K562 (cell line): Measurements from ENCODE around the gene NDFIP2. TPM values are rescaled to one million over a fixed set of nuclear protein-coding genes. Genes with fewer than 3 reads are reported as not detected.

ENCODE experiments used
- ATAC-seq: fragments of 200-7000 bp; cut with Tn5 transposase; 3 replicates; pipeline ENCODE4 v1.9.1; 2020; ENCODE audit warnings: moderate library complexity
- BruUV-seq: library from RNA; stranded (reverse); fragments of 400-500 nt; replicated peaks from 2 replicates; lab custom pipeline; 2021; lab: Mats Ljungman, UMichigan
- CTCF ChIA-PET: fragments of 300-600 bp; formaldehyde crosslinking; extraction: SDS; loops from one replicate; lab custom pipeline; 2021; ENCODE audit warnings: low intra/inter-chr PET ratio; lab: Yijun Ruan, JAX
- POLR2A ChIA-PET: fragments of 300-600, 350-650 bp; sonication (Branson Sonifier 250); formaldehyde crosslinking; extraction: SDS; loops from one replicate; lab custom pipeline; 2021; ENCODE audit warnings: antibody characterized with exemption, inconsistent platforms; lab: Yijun Ruan, JAX
- DNase-seq, 4 experiments: peaks; one replicate each; pipeline versions ENCODE4 v3.0.0 to v3.0.0-alpha.2; 2011 to 2018; ENCODE audit warnings: low spot score in 3 of 4, mixed read lengths in 3 of 4; ENCODE audit errors: extremely low read depth in 1 of 4
- FAIRE-seq: peaks from 2 replicates; lab custom pipeline; 2011; peaks lifted over from hg19 to GRCh38; lab: Jason Lieb, UNC
- H2AFZ ChIP-seq: 2 replicates; pipeline ENCODE4 v1.6.0; 2011; ENCODE audit warnings: low read depth, low read length, control low read depth, inconsistent platforms
- H3K27ac ChIP-seq: fragments of 200-600 bp; 3 replicates; pipeline ENCODE4 v1.8.0; 2011; ENCODE audit warnings: low read depth, mild to moderate bottlenecking, control low read depth, inconsistent platforms, low read length, moderate library complexity, mixed read lengths; ENCODE audit errors: extremely low read depth
- H3K27me3 ChIP-seq, 2 experiments: fragments of 300-600 bp in 1 of 2; 2 replicates in 1 of 2; 3 replicates in 1 of 2; pipeline versions ENCODE4 v1.6.0 to v1.8.0; 2011; ENCODE audit warnings: inconsistent platforms in 2 of 2, low read length in 2 of 2, mild to moderate bottlenecking in 1 of 2, mixed read lengths in 1 of 2, moderate library complexity in 1 of 2; ENCODE audit not compliant: control insufficient read depth in 2 of 2, insufficient read depth in 2 of 2
- H3K36me3 ChIP-seq: fragments of 300-600 bp; 3 replicates; pipeline ENCODE4 v1.8.0; 2011; ENCODE audit warnings: mild to moderate bottlenecking, low read length, inconsistent platforms; ENCODE audit not compliant: control insufficient read depth, insufficient read depth
- H3K4me1 ChIP-seq, 2 experiments: fragments of 200-600 bp in 1 of 2; replicated peaks in 1 of 2; 2 replicates in 1 of 2; 3 replicates in 1 of 2; pipeline versions ENCODE4 v1.5.1 to v1.8.0; 2011; ENCODE audit warnings: inconsistent platforms in 2 of 2, low read length in 2 of 2, mild to moderate bottlenecking in 1 of 2, mixed read lengths in 1 of 2, moderate library complexity in 1 of 2; ENCODE audit not compliant: control insufficient read depth in 2 of 2, insufficient read depth in 2 of 2
- H3K4me2 ChIP-seq: 2 replicates; pipeline ENCODE4 v1.6.1; 2011; ENCODE audit warnings: low read length, control low read depth, inconsistent platforms, mixed read lengths; ENCODE audit not compliant: insufficient read depth
- H3K4me3 ChIP-seq: fragments of 200-600 bp; sonication (generic), shearing (Covaris generic); 2 replicates; pipeline ENCODE4 v1.5.1; 2016; ENCODE audit warnings: control low read depth, inconsistent platforms
- H3K79me2 ChIP-seq: fragments of 200-600 bp; 3 replicates; pipeline ENCODE4 v1.8.0; 2011; ENCODE audit warnings: low read length, inconsistent platforms; ENCODE audit not compliant: control insufficient read depth, insufficient read depth
- H3K9ac ChIP-seq, 2 experiments: 2 replicates each; pipeline versions ENCODE4 v1.6.0 to v1.6.1; 2011; ENCODE audit warnings: low read depth in 2 of 2, low read length in 2 of 2, control low read depth in 1 of 2, inconsistent platforms in 1 of 2, mild to moderate bottlenecking in 1 of 2, mixed read lengths in 1 of 2; ENCODE audit not compliant: insufficient read depth in 1 of 2
- H3K9me1 ChIP-seq: one replicate; pipeline ENCODE4 v1.6.0; 2011; ENCODE audit warnings: inconsistent platforms, mild to moderate bottlenecking, low read length, moderate library complexity; ENCODE audit not compliant: control insufficient read depth, insufficient read depth
- H3K9me3 ChIP-seq: replicated peaks from 2 replicates; pipeline ENCODE4 v1.5.1; 2011; ENCODE audit warnings: low read depth, low read length, inconsistent platforms; ENCODE audit not compliant: control insufficient read depth, insufficient read depth
- H4K20me1 ChIP-seq: replicated peaks from 2 replicates; pipeline ENCODE4 v1.6.1; 2011; ENCODE audit warnings: low read length, inconsistent platforms, mixed read lengths; ENCODE audit not compliant: control insufficient read depth, insufficient read depth
- CEBPG ChIP-seq, 3 experiments: fragments of 200-800 bp in 1 of 3; sonication (Bioruptor generic) in 1 of 3; sonication (generic) in 1 of 3; formaldehyde crosslinking in 1 of 3; IDR thresholded peaks in 2 of 3; conservative IDR thresholded peaks in 1 of 3; 2 replicates each; pipeline versions ENCODE4 v1.6.1 to v1.8.0; 2016 to 2022; ENCODE audit warnings: missing compliant biosample characterization in 2 of 3, missing genetic modification characterization in 2 of 3, mild to moderate bottlenecking in 1 of 3, missing genetic modification reagents in 1 of 3
- FOSL1 ChIP-seq: fragments of 200-800 bp; sonication (Bioruptor generic); conservative IDR thresholded peaks from 2 replicates; pipeline ENCODE4 v1.6.1; 2016; ENCODE audit warnings: missing genetic modification characterization, missing compliant biosample characterization
- HIVEP1 ChIP-seq: fragments of 250-450 bp; sonication (Bioruptor Pico); IDR thresholded peaks from 2 replicates; pipeline ENCODE4 v1.4.0; 2020; ENCODE audit warnings: mild to moderate bottlenecking
- ILF3 ChIP-seq: fragments of 450-650 bp; IDR thresholded peaks from 2 replicates; pipeline ENCODE4 v1.6.1; 2018; ENCODE audit warnings: antibody characterized with exemption, mild to moderate bottlenecking, moderate library complexity, borderline replicate concordance
- MGA ChIP-seq: fragments of 450-650 bp; IDR thresholded peaks from 2 replicates; pipeline ENCODE4 v1.6.1; 2016; ENCODE audit warnings: mild to moderate bottlenecking, moderate library complexity
- PURB ChIP-seq: sonication (generic); formaldehyde crosslinking; IDR thresholded peaks from 2 replicates; pipeline ENCODE4 v1.9.0; 2021; ENCODE audit warnings: low read depth, mild to moderate bottlenecking, missing genetic modification reagents
- TAF1 ChIP-seq: IDR thresholded peaks from 2 replicates; pipeline ENCODE4 v1.6.1; 2011; ENCODE audit warnings: mild to moderate bottlenecking, low read length, moderate library complexity; ENCODE audit not compliant: insufficient read depth, control insufficient read depth, severe bottlenecking; ENCODE audit errors: extremely low read depth
- ZBTB1 ChIP-seq: sonication (generic); formaldehyde crosslinking; IDR thresholded peaks from 2 replicates; pipeline ENCODE4 v1.8.1; 2023; ENCODE audit warnings: missing genetic modification reagents, low read depth, mild to moderate bottlenecking, borderline replicate concordance
- WGBS: fragments of 100-300 bp; shearing (Covaris generic); methylation state at CpG from one replicate; pipeline ENCODE4 v1.1.6; 2016; ENCODE audit warnings: low coverage, mixed read lengths; ENCODE audit not compliant: insufficient coverage; ENCODE audit errors: missing lambda C conversion rate; 5-methylcytosine and 5-hydroxymethylcytosine counted together
- in situ Hi-C: fragments of 300-500 bp; cut with MboI; formaldehyde crosslinking; loops from 4 replicates; pipeline ENCODE4 v1.15.0; 2018; ENCODE audit warnings: inconsistent platforms, mixed read lengths
- intact Hi-C: fragments of 100-400 bp; cut with micrococcal nuclease; formaldehyde crosslinking; loops from 2 replicates; pipeline ENCODE4 v1.14.2; 2022
- polyA plus RNA-seq, 8 experiments: library from polyadenylated mRNA; depleted of rRNA in 4 of 8; stranded (reverse) in 5 of 8; unstranded in 3 of 8; fragments of >200 nt; fragmentation: Nextera tagmentation in 2 of 8; fragmentation: Illumina TruSeq in 1 of 8; extraction: Ambion mirVana in 2 of 8; extraction: Trizol in 1 of 8; gene quantifications; 2 replicates each; pipeline versions ENCODE4 v1.2.1 to v1.2.3, GENCODE V29; 2011 to 2014; ENCODE audit warnings: inconsistent platforms in 1 of 8, missing spikeins in 1 of 8
- total RNA-seq, 7 experiments: library from RNA; depleted of rRNA in 6 of 7; stranded (reverse); fragments of >200 nt in 6 of 7; fragmentation: Illumina TruSeq in 2 of 7; extraction: Trizol in 2 of 7; gene quantifications; 2 replicates each; pipeline versions ENCODE4 v1.2.1 to v1.2.3, GENCODE V29; 2011 to 2021; ENCODE audit warnings: low replicate concordance in 1 of 7

The NDFIP2 gene
- total and polyA plus RNA-seq, 9 of the 15 experiments (the other 6 are each of a cell fraction or from before 2014, with no cell fraction given): 13.4 to 54.4 (median 27.8) TPM

- H3K9me3 ChIP-seq: no peaks in the 10 kb centered on the region
- WGBS: 29% methylated on average over 1 of the region's 1 CpG
- TF ChIP-seq CEBPG (CRISPR knock-in tag; IDR thresholded peaks at IDR 0.05) (no peak), CEBPG (tag; conservative IDR thresholded peaks at IDR 0.05 in 1 of 2, IDR thresholded peaks at IDR 0.05 in 1 of 2) (no peak), ZBTB1 (no peak), MGA (no peak), ILF3 (no peak), TAF1 (no peak), FOSL1 (no peak), HIVEP1 (CRISPR knock-in tag) (no peak), PURB (CRISPR knock-in tag) (no peak)
- TF ChIP-seq, all 486 proteins: peak for 0
- CTCF ChIA-PET: no interaction called here
- no peaks in the 10 kb centered on the region for H3K9me1 ChIP-seq
- no peak overlapping the region for H2AFZ ChIP-seq
- H3K4me2 ChIP-seq: no peak overlapping the region
- no peaks in the 10 kb centered on the region; the same call in 2 of the 3 replicates for H3K36me3 ChIP-seq
- POLR2A ChIA-PET: no interaction called here
- peaks cover 76% of the 10 kb centered on the region for H3K79me2 ChIP-seq
- BruUV-seq: no TSS peak
- H4K20me1 ChIP-seq: no peaks in the 10 kb centered on the region
- intact Hi-C loops (no loop called here), in situ Hi-C loops (no loop called here)
- FAIRE-seq: no peak
- no peaks in the 10 kb centered on the region for H3K27me3 ChIP-seq
- no peak for ATAC-seq
- DNase-seq: no peak
- H3K4me3 ChIP-seq: no peak overlapping the region
- no peak overlapping the region for H3K27ac ChIP-seq
- H3K9ac ChIP-seq: no peak overlapping the region
- H3K4me1 ChIP-seq: 0 out of 5 replicates have a peak, but pooled peaks cover 0 to 3% of the 10 kb centered on the region in 2 experiments
Measured at GRCh38 chr13:79497064-79497463, 16.1 kb downstream of the NDFIP2 start.
